A673 (cell line): ENCODE data around the gene HTRA2. TPM values are rescaled to one million over a fixed set of nuclear protein-coding genes. Genes with fewer than 3 reads are reported as not detected.

Experiments used
- BruUV-seq: library from RNA; stranded (reverse); fragments of 400-500 nt; replicated peaks from 2 replicates; lab custom pipeline; 2021; lab: Mats Ljungman, UMichigan
- CTCF ChIA-PET: fragments of 300-600 bp; sonication (Branson Sonifier 250); formaldehyde crosslinking; loops from one replicate; lab custom pipeline; 2022; ENCODE audit warnings: antibody characterized with exemption; lab: Charles Lee
- POLR2A ChIA-PET: fragments of 300-600 bp; sonication (Branson Sonifier 250); formaldehyde crosslinking; loops from one replicate; lab custom pipeline; 2022; ENCODE audit warnings: antibody characterized with exemption; ENCODE audit not compliant: low non-redundant PET; lab: Charles Lee
- DNase-seq: peaks from one replicate; pipeline ENCODE4 v3.0.0-alpha.2; 2015; ENCODE audit warnings: low spot score
- H3K27ac ChIP-seq: fragments of 200-600 bp; sonication (generic); 2 replicates; pipeline ENCODE4 v1.5.1; 2016; ENCODE audit warnings: mixed run types, low read depth, mild to moderate bottlenecking, mixed read lengths, antibody characterized with exemption, low read length; ENCODE audit not compliant: poor library complexity, severe bottlenecking
- H3K27me3 ChIP-seq: fragments of 200-600 bp; sonication (generic); replicated peaks from 2 replicates; pipeline ENCODE4 v1.6.1; 2017; ENCODE audit warnings: mixed run types, low read depth, mild to moderate bottlenecking, mixed read lengths, antibody characterized with exemption, low read length; ENCODE audit not compliant: insufficient read depth, poor library complexity
- H3K36me3 ChIP-seq: fragments of 200-600 bp; sonication (generic); 2 replicates; pipeline ENCODE4 v1.6.1; 2016; ENCODE audit warnings: mixed run types, mild to moderate bottlenecking, mixed read lengths, antibody characterized with exemption, low read length; ENCODE audit not compliant: insufficient read depth, poor library complexity, severe bottlenecking
- H3K4me1 ChIP-seq: fragments of 200-600 bp; sonication (generic); 2 replicates; pipeline ENCODE4 v1.6.1; 2017; ENCODE audit warnings: mixed run types, mild to moderate bottlenecking, mixed read lengths, antibody characterized with exemption, low read length; ENCODE audit not compliant: insufficient read depth, poor library complexity, severe bottlenecking
- H3K4me3 ChIP-seq: fragments of 200-600 bp; sonication (generic); 2 replicates; pipeline ENCODE4 v1.5.1; 2016; ENCODE audit warnings: low read depth, mixed run types, mild to moderate bottlenecking, mixed read lengths, low read length; ENCODE audit not compliant: poor library complexity, severe bottlenecking
- H3K9me3 ChIP-seq: fragments of 200-600 bp; sonication (generic); 2 replicates; pipeline ENCODE4 v1.6.1; 2016; ENCODE audit warnings: mixed run types, low read depth, mild to moderate bottlenecking, mixed read lengths, antibody characterized with exemption, low read length; ENCODE audit not compliant: poor library complexity, severe bottlenecking
- EZH2 ChIP-seq: fragments of 200-600 bp; sonication (generic); IDR thresholded peaks from 2 replicates; pipeline ENCODE4 v1.6.1; 2017; ENCODE audit warnings: borderline replicate concordance, low read depth, mild to moderate bottlenecking, mixed read lengths, antibody characterized with exemption, low read length; ENCODE audit not compliant: poor library complexity, severe bottlenecking
- intact Hi-C: fragments of 100-400 bp; cut with micrococcal nuclease; formaldehyde crosslinking; loops from one replicate; pipeline ENCODE4 v1.10.0; 2022; ENCODE audit not compliant: unreplicated experiment
- total RNA-seq: library from RNA; stranded (reverse); gene quantifications from 2 replicates; pipeline ENCODE4 v1.2.3, GENCODE V29; 2021
- TF ChIP-seq, protein P1 (sequence below): fragments of 300-800, 200-600 bp; sonication (generic); conservative IDR thresholded peaks from 2 replicates; pipeline ENCODE4 v1.5.1; 2017; ENCODE audit warnings: low read depth, mild to moderate bottlenecking, antibody characterized with exemption, low read length, moderate library complexity, mixed read lengths

The HTRA2 gene
- total RNA-seq, 1 experiment from 2014 or later: 35.1 TPM

DNA sequence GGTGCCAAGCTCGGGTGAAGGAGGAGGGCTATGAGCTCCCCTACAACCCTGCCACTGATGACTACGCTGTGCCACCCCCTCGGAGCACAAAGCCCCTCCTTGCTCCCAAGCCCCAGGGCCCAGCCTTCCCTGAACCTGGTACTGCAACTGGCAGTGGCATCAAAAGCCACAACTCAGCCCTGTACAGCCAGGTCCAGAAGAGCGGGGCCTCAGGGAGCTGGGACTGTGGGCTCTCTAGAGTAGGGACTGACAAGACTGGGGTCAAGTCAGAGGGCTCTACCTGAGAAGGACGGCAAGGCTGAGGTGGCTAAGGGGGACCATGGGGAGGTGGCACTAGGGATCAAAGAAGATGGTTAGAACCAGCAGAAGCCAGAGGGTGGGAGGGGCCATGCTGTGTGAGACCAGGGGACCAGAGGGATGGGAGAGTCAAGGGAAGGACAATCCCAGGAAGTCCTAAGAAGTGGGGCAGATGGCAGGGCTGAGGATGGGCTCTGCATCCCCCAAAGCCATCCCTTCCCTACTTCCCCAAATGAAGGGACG is 27.2 kb downstream of the HTRA2 start:
- intact Hi-C loops: no loop called here
- no peak overlapping the region for H3K27ac ChIP-seq
- TF ChIP-seq, protein P1, sequence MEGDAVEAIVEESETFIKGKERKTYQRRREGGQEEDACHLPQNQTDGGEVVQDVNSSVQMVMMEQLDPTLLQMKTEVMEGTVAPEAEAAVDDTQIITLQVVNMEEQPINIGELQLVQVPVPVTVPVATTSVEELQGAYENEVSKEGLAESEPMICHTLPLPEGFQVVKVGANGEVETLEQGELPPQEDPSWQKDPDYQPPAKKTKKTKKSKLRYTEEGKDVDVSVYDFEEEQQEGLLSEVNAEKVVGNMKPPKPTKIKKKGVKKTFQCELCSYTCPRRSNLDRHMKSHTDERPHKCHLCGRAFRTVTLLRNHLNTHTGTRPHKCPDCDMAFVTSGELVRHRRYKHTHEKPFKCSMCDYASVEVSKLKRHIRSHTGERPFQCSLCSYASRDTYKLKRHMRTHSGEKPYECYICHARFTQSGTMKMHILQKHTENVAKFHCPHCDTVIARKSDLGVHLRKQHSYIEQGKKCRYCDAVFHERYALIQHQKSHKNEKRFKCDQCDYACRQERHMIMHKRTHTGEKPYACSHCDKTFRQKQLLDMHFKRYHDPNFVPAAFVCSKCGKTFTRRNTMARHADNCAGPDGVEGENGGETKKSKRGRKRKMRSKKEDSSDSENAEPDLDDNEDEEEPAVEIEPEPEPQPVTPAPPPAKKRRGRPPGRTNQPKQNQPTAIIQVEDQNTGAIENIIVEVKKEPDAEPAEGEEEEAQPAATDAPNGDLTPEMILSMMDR: no peak
- no peak for TF ChIP-seq EZH2
- DNase-seq: no peak
- H3K9me3 ChIP-seq: no peaks in the 10 kb centered on the region
- ChIA-PET POLR2A (no interaction called here), CTCF (no interaction called here)
- BruUV-seq: no TSS peak
- H3K4me3 ChIP-seq: no peak overlapping the region
- H3K27me3 ChIP-seq: no peaks in the 10 kb centered on the region
- no peaks in the 10 kb centered on the region for H3K4me1 ChIP-seq
- H3K36me3 ChIP-seq: peaks cover 7% of the 10 kb centered on the region

DNA sequence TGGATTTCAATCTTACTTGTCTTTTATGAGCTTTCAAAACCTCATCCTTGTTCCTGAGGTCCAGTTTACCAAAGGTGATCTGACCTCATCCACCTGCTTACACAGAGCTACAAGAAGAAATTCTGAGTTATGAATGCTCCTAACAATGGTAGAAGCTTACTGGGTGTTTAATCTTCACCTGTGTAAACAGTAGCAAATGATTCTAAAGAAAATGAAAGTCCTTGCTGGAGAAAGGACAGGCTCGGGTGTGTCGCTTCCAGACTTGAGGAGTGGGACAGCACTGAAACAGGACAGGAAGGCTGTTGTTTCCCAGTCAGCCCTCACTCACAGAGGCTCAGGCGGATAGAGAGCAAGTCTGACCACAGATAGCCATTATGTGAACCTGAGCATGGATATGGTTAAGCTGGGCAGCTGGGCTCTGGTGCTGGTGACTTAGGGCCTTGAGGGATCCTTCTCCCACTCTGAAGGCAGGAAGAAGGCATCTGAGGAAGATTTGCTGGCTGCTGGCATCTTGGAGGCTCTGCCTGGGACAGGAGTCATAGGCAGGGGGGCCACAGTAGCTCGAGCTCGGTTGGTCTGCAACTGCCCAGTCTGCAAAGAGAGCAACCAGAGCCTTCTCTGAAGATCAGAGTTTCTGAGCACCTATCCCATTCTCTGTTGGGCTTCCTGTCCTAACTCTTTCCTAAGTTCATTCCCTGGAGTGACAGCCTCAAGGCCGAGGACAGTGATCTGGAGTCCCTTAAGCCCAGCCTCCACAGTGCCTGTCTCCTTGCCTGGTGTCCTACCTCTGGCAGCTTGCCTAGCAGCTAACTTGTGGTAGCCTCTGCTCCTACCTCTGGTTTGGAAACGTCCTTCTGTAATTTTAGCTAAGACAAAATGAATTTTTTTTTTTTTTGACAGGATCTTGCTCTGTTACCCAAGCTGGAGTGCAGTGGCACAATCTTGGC is 28.8 kb downstream of the HTRA2 start:
- CTCF ChIA-PET: no interaction called here
- no TSS peak for BruUV-seq
- TF ChIP-seq, protein P1: no peak
- no peak for TF ChIP-seq EZH2

DNA sequence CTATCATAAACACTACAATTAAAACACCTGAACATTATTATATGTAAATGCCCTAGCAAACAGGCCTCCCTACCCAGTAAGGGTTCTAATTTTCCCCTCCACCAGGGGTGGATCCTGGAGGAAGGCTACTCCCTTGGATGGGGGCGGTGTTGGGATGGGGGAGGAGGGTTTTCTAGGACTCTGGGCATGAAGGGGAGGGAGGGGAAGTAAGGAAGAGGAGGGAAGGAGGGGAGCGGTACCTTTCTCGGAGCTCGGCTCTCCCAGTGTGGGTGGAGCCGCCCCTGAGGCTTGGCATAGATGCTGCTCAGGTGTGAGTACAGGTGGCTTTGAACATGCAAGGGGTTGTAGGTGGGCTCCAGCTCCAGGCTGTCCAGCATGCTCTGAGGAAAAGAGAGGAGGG is 30.2 kb downstream of the HTRA2 start:
- no peak for DNase-seq
- TF ChIP-seq, protein P1: no peak
- TF ChIP-seq EZH2: no peak
- H3K4me1 ChIP-seq: no peaks in the 10 kb centered on the region
- H3K27ac ChIP-seq: no peak overlapping the region
- POLR2A ChIA-PET: no interaction called here
- H3K27me3 ChIP-seq: no peaks in the 10 kb centered on the region
- CTCF ChIA-PET: no interaction called here
- no TSS peak for BruUV-seq
- peaks cover 7% of the 10 kb centered on the region for H3K36me3 ChIP-seq
- H3K9me3 ChIP-seq: no peaks in the 10 kb centered on the region
- intact Hi-C loops: no loop called here
- no peak overlapping the region for H3K4me3 ChIP-seq

More for the DNA sequence above, 28.8 kb downstream of the HTRA2 start:
- H3K4me3 ChIP-seq: no peak overlapping the region
- no peak overlapping the region for H3K27ac ChIP-seq
- peaks cover 7% of the 10 kb centered on the region for H3K36me3 ChIP-seq
- POLR2A ChIA-PET: interaction anchor here (0.6 kb wide), 1 partner anchor 87 kb away, joined by 26 read pairs; no protein-coding TSS in a partner anchor
- H3K27me3 ChIP-seq: no peaks in the 10 kb centered on the region
- no peak for DNase-seq
- no peaks in the 10 kb centered on the region for H3K4me1 ChIP-seq
- intact Hi-C loops: no loop called here
- no peaks in the 10 kb centered on the region for H3K9me3 ChIP-seq
